PC-3 (cell line): ENCODE measurements around the gene EPB41. TPM values are rescaled to one million over a fixed set of nuclear protein-coding genes. Genes with fewer than 3 reads are reported as not detected.

ENCODE experiments used
- ATAC-seq: fragments of 200-7000 bp; cut with Tn5 transposase; 2 replicates; pipeline ENCODE4 v1.9.1; 2020; ENCODE audit warnings: mild to moderate bottlenecking, moderate library complexity
- BruUV-seq: library from RNA; stranded (reverse); fragments of 400-500 nt; replicated peaks from 2 replicates; lab custom pipeline; 2021; lab: Mats Ljungman, UMichigan
- CTCF ChIA-PET: fragments of 300-600 bp; sonication (Branson Sonifier 250); formaldehyde crosslinking; loops from one replicate; lab custom pipeline; 2022; ENCODE audit warnings: antibody characterized with exemption; lab: Charles Lee
- POLR2A ChIA-PET: fragments of 300-600 bp; sonication (Branson Sonifier 250); formaldehyde crosslinking; loops from one replicate; lab custom pipeline; 2022; ENCODE audit warnings: antibody characterized with exemption; ENCODE audit not compliant: unreplicated experiment; lab: Charles Lee
- DNase-seq: peaks from one replicate; pipeline ENCODE4 v3.0.0-alpha.2; 2015
- H2AFZ ChIP-seq: fragments of 300-600 bp; sonication (generic); 2 replicates; pipeline ENCODE4 v1.6.0; 2016; ENCODE audit warnings: antibody characterized with exemption, low read length
- H3F3A ChIP-seq: fragments of 300-600 bp; sonication (generic); one replicate; pipeline ENCODE4 v1.6.0; 2017; ENCODE audit warnings: antibody characterized with exemption, low read length, control low read depth, mild to moderate bottlenecking; ENCODE audit not compliant: unreplicated experiment
- H3K27ac ChIP-seq: fragments of 300-600 bp; sonication (generic); 2 replicates; pipeline ENCODE4 v1.5.1; 2016; ENCODE audit warnings: mild to moderate bottlenecking, low read length
- H3K27me3 ChIP-seq: fragments of 300-600 bp; sonication (generic); 2 replicates; pipeline ENCODE4 v1.6.1; 2016; ENCODE audit warnings: low read length, mixed read lengths
- H3K36me3 ChIP-seq: fragments of 300-600 bp; sonication (generic); 2 replicates; pipeline ENCODE4 v1.6.1; 2016; ENCODE audit warnings: low read depth, mixed run types, low read length, mixed read lengths
- H3K4me1 ChIP-seq: fragments of 300-600 bp; sonication (generic); 2 replicates; pipeline ENCODE4 v1.5.1; 2016; ENCODE audit warnings: low read length; ENCODE audit not compliant: insufficient read depth
- H3K4me2 ChIP-seq: fragments of 300-600 bp; sonication (generic); 2 replicates; pipeline ENCODE4 v1.6.0; 2016; ENCODE audit warnings: low read length
- H3K4me3 ChIP-seq: fragments of 300-600 bp; sonication (generic); 2 replicates; pipeline ENCODE4 v1.5.1; 2016; ENCODE audit warnings: mild to moderate bottlenecking, low read length, mixed read lengths
- H3K79me2 ChIP-seq: fragments of 300-600 bp; sonication (generic); 2 replicates; pipeline ENCODE4 v1.6.1; 2017; ENCODE audit warnings: low read length, mixed read lengths
- H3K9ac ChIP-seq: fragments of 300-600 bp; sonication (generic); 2 replicates; pipeline ENCODE4 v1.6.0; 2016; ENCODE audit warnings: mild to moderate bottlenecking, low read length
- H3K9me2 ChIP-seq: fragments of 300-600 bp; sonication (generic); replicated peaks from 2 replicates; pipeline ENCODE4 v1.6.1; 2016; ENCODE audit warnings: mixed run types, low read length, mixed read lengths
- H3K9me3 ChIP-seq: fragments of 300-600 bp; sonication (generic); 2 replicates; pipeline ENCODE4 v1.6.1; 2016; ENCODE audit warnings: low read length, mixed read lengths
- H4K20me1 ChIP-seq: fragments of 300-600 bp; sonication (generic); 2 replicates; pipeline ENCODE4 v1.6.1; 2016; ENCODE audit warnings: low read length, mixed read lengths
- EZH2 ChIP-seq: fragments of 300-600 bp; sonication (generic); IDR thresholded peaks from one replicate; pipeline ENCODE4 v1.6.1; 2017; ENCODE audit warnings: antibody characterized with exemption, mild to moderate bottlenecking, low read length; ENCODE audit not compliant: unreplicated experiment
- EZH2phosphoT487 ChIP-seq: fragments of 300-600 bp; sonication (generic); IDR thresholded peaks from 2 replicates; pipeline ENCODE4 v1.6.1; 2018; ENCODE audit warnings: mild to moderate bottlenecking, antibody characterized with exemption, low read length, borderline replicate concordance
- intact Hi-C: fragments of 100-400 bp; cut with micrococcal nuclease; formaldehyde crosslinking; loops from 2 replicates; pipeline ENCODE4 v1.9.0; 2023
- total RNA-seq: library from RNA; depleted of rRNA; stranded (reverse); fragments of >200 nt; gene quantifications from 2 replicates; pipeline ENCODE4 v1.2.3, GENCODE V29; 2014
- TF ChIP-seq, protein P1 (sequence below): fragments of 300-600 bp; sonication (generic); conservative IDR thresholded peaks from 2 replicates; pipeline ENCODE4 v1.5.1; 2017; ENCODE audit warnings: antibody characterized with exemption, low read depth, mild to moderate bottlenecking, low read length

The EPB41 gene
- total RNA-seq, 1 experiment from 2014 or later: 44.9 TPM

DNA sequence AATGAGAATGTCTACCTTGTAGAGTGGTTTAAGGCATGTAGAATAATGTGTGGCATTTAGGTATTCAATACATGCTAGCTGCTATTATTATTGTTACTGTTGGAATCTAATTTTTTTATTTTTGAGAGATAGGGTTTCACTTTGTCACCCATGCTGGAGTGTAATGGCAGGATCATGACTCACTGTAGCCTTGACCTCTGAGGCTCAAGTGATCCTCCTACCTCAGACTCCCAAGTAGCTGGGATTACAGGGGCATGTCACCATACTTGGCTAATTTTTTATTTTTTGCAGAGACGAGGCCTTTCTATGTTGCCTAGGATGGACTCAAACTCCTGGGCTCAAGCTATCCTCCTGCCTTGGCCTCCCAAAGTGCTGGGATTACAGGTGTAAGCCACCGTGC is 61.9 kb downstream of the EPB41 start:
- H4K20me1 ChIP-seq: 0 out of 2 replicates have a peak, but pooled peaks cover 3% of the 10 kb centered on the region
- ChIA-PET CTCF (no interaction called here), POLR2A (no interaction called here)
- no peaks in the 10 kb centered on the region for H3K27me3 ChIP-seq
- H3K9me2 ChIP-seq: no peaks in the 10 kb centered on the region
- H2AFZ ChIP-seq: no peak overlapping the region
- ATAC-seq (no peak), DNase-seq (no peak)
- no peaks in the 10 kb centered on the region for H3K36me3 ChIP-seq
- H3K4me1 ChIP-seq: peaks cover 31% of the 10 kb centered on the region
- intact Hi-C loops: no loop called here
- no peak overlapping the region for H3K9ac ChIP-seq
- no peak overlapping the region for H3K4me3 ChIP-seq
- no peak for TF ChIP-seq EZH2
- no peak for TF ChIP-seq EZH2phosphoT487
- TF ChIP-seq, protein P1, sequence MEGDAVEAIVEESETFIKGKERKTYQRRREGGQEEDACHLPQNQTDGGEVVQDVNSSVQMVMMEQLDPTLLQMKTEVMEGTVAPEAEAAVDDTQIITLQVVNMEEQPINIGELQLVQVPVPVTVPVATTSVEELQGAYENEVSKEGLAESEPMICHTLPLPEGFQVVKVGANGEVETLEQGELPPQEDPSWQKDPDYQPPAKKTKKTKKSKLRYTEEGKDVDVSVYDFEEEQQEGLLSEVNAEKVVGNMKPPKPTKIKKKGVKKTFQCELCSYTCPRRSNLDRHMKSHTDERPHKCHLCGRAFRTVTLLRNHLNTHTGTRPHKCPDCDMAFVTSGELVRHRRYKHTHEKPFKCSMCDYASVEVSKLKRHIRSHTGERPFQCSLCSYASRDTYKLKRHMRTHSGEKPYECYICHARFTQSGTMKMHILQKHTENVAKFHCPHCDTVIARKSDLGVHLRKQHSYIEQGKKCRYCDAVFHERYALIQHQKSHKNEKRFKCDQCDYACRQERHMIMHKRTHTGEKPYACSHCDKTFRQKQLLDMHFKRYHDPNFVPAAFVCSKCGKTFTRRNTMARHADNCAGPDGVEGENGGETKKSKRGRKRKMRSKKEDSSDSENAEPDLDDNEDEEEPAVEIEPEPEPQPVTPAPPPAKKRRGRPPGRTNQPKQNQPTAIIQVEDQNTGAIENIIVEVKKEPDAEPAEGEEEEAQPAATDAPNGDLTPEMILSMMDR: no peak
- H3K9me3 ChIP-seq: no peaks in the 10 kb centered on the region
- no peak overlapping the region for H3K27ac ChIP-seq
- H3K79me2 ChIP-seq: peaks cover 20% of the 10 kb centered on the region
- peaks cover 4% of the 10 kb centered on the region for H3F3A ChIP-seq
- no peak overlapping the region for H3K4me2 ChIP-seq
- no TSS peak for BruUV-seq

GRCh38 chr1:28981210-28981609 is 66.8 kb downstream of the EPB41 start:
- no peaks in the 10 kb centered on the region for H4K20me1 ChIP-seq
- intact Hi-C loops: no loop called here
- TF ChIP-seq EZH2: no peak
- TF ChIP-seq EZH2phosphoT487: no peak
- TF ChIP-seq, protein P1: no peak
- no peak overlapping the region for H3K4me3 ChIP-seq
- H3K79me2 ChIP-seq: 0 out of 2 replicates have a peak, but pooled peaks cover under 1% of the 10 kb centered on the region
- DNase-seq (no peak), ATAC-seq (no peak)
- no peaks in the 10 kb centered on the region for H3K9me3 ChIP-seq
- H2AFZ ChIP-seq: no peak overlapping the region
- ChIA-PET CTCF (no interaction called here), POLR2A (no interaction called here)
- H3K36me3 ChIP-seq: no peaks in the 10 kb centered on the region
- no peaks in the 10 kb centered on the region for H3F3A ChIP-seq
- no peak overlapping the region for H3K27ac ChIP-seq
- no peaks in the 10 kb centered on the region for H3K27me3 ChIP-seq
- H3K9me2 ChIP-seq: no peaks in the 10 kb centered on the region
- H3K4me1 ChIP-seq: no peaks in the 10 kb centered on the region
- no TSS peak for BruUV-seq
- H3K4me2 ChIP-seq: no peak overlapping the region
- no peak overlapping the region for H3K9ac ChIP-seq

GRCh38 chr1:28982198-28982597 is 67.8 kb downstream of the EPB41 start:
- no peak overlapping the region for H3K4me3 ChIP-seq
- DNase-seq (no peak), ATAC-seq (no peak)
- H3F3A ChIP-seq: no peaks in the 10 kb centered on the region
- POLR2A ChIA-PET: no interaction called here
- no peaks in the 10 kb centered on the region for H3K9me2 ChIP-seq
- no peaks in the 10 kb centered on the region for H3K4me1 ChIP-seq
- H4K20me1 ChIP-seq: no peaks in the 10 kb centered on the region
- no peaks in the 10 kb centered on the region for H3K79me2 ChIP-seq
- H3K9me3 ChIP-seq: no peaks in the 10 kb centered on the region
- no peak overlapping the region for H3K4me2 ChIP-seq
- BruUV-seq: no TSS peak
- CTCF ChIA-PET: no interaction called here
- intact Hi-C loops: no loop called here
- no peak overlapping the region for H3K27ac ChIP-seq
- H3K9ac ChIP-seq: no peak overlapping the region
- no peaks in the 10 kb centered on the region for H3K36me3 ChIP-seq
- H2AFZ ChIP-seq: no peak overlapping the region
- TF ChIP-seq EZH2phosphoT487 (no peak), EZH2 (no peak)
- TF ChIP-seq, protein P1: no peak
- no peaks in the 10 kb centered on the region for H3K27me3 ChIP-seq
